Ovary (tissue), 3 donors: ENCODE measurements around the gene SIGLEC1.

Source experiments
- EP300 ChIP-seq: sonication (generic); formaldehyde crosslinking; IDR thresholded peaks from one replicate; pipeline ENCODE4 v1.6.1; 2017; ENCODE audit warnings: antibody characterized with exemption
- POLR2A ChIP-seq: fragments of 450-650 bp; IDR thresholded peaks from one replicate; pipeline ENCODE4 v1.6.1; 2017; ENCODE audit warnings: antibody characterized with exemption, mild to moderate bottlenecking, moderate library complexity
- TF ChIP-seq, protein P1 (sequence below), 3 donors: fragments of 450-650 bp in 2 of 3; fragments of 200-600 bp in 1 of 3; IDR thresholded peaks; one replicate each; pipeline versions ENCODE4 v1.5.1 to v1.8.0; 2016 to 2022; ENCODE audit warnings: antibody characterized with exemption in 3 of 3, mild to moderate bottlenecking in 1 of 3
- donor health status: DM: no; HTN: no; CAD: no.

DNA sequence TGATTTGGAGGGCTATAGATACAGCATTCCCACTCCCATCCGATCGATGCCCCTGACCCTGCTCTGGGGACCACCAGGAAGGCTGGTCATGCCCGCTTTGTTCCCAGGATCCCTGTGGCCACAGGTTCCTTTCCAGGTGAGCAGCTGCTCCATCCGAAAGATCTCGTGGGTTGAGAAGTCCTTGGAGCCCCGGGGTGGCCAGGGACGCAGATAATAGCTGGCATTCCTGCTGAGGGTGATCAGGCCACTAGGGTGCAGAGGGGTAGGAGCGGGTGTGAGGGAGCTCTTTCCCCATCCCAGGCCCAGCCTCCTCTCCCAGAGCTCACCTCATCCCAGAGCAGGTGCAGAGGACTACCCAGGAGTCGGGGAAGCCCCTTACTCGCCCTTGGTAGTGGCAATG, 38.0 kb downstream of the SIGLEC1 start:
- TF ChIP-seq, protein P1, sequence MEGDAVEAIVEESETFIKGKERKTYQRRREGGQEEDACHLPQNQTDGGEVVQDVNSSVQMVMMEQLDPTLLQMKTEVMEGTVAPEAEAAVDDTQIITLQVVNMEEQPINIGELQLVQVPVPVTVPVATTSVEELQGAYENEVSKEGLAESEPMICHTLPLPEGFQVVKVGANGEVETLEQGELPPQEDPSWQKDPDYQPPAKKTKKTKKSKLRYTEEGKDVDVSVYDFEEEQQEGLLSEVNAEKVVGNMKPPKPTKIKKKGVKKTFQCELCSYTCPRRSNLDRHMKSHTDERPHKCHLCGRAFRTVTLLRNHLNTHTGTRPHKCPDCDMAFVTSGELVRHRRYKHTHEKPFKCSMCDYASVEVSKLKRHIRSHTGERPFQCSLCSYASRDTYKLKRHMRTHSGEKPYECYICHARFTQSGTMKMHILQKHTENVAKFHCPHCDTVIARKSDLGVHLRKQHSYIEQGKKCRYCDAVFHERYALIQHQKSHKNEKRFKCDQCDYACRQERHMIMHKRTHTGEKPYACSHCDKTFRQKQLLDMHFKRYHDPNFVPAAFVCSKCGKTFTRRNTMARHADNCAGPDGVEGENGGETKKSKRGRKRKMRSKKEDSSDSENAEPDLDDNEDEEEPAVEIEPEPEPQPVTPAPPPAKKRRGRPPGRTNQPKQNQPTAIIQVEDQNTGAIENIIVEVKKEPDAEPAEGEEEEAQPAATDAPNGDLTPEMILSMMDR (IDR thresholded peaks at IDR 0.05) = no peak
- TF ChIP-seq EP300 = no peak
- TF ChIP-seq POLR2A = no peak
